EH (cell line): ENCODE results near the gene NFIA.
"Not testable (repeated sequence)": the region's sequence is repeated elsewhere in the genome, so short reads cannot be mapped to it uniquely, and the experiment has no call there.

Source experiments
- DNase-seq: peaks from one replicate; pipeline ENCODE4 v3.0.0-alpha.2; 2015; ENCODE audit warnings: low read depth

The NFIA gene

GRCh38 chr1:61102041-61102440, 19.7 kb downstream of the NFIA start:
- no peak for DNase-seq

- DNase-seq: no peak
These were observed 20.3 kb downstream of the NFIA start for GRCh38 chr1:61102621-61103020.

GRCh38 chr1:61104220-61104671, 21.9 kb downstream of the NFIA start:
- no peak for DNase-seq

- DNase-seq: no peak
These were observed 25.3 kb downstream of the NFIA start for GRCh38 chr1:61107638-61108037.

- no peak for DNase-seq
These were observed 26.8 kb downstream of the NFIA start for GRCh38 chr1:61109158-61109557.

- DNase-seq: no peak
These were observed 27.5 kb downstream of the NFIA start for GRCh38 chr1:61109910-61110309.

GRCh38 chr1:61110554-61110953, 28.2 kb downstream of the NFIA start:
- DNase-seq: no peak

- no peak for DNase-seq
These were observed 29.0 kb downstream of the NFIA start for GRCh38 chr1:61111084-61112004.

GRCh38 chr1:61114178-61114870, 32.0 kb downstream of the NFIA start:
- DNase-seq: no peak

GRCh38 chr1:61115436-61115835, 33.1 kb downstream of the NFIA start:
- no peak for DNase-seq

GRCh38 chr1:61116421-61116820, 34.1 kb downstream of the NFIA start:
- DNase-seq: no peak

GRCh38 chr1:61117283-61117682, 34.9 kb downstream of the NFIA start:
- DNase-seq: no peak

GRCh38 chr1:61119085-61119484, 36.7 kb downstream of the NFIA start:
- no peak for DNase-seq

- DNase-seq: no peak
These were observed 38.0 kb downstream of the NFIA start for GRCh38 chr1:61120246-61120840.

GRCh38 chr1:61120998-61121397, 38.6 kb downstream of the NFIA start:
- DNase-seq: no peak

GRCh38 chr1:61121631-61122030, 39.3 kb downstream of the NFIA start:
- DNase-seq: no peak

GRCh38 chr1:61122389-61122788, 40.0 kb downstream of the NFIA start:
- DNase-seq: no peak

GRCh38 chr1:61123326-61123725, 41.0 kb downstream of the NFIA start:
- no peak for DNase-seq

GRCh38 chr1:61124078-61124477, 41.7 kb downstream of the NFIA start:
- DNase-seq: no peak

GRCh38 chr1:61124696-61125095, 42.3 kb downstream of the NFIA start:
- no peak for DNase-seq

- no peak for DNase-seq
These were observed 42.9 kb downstream of the NFIA start for GRCh38 chr1:61125263-61125662.

- DNase-seq: no peak
These were observed 43.5 kb downstream of the NFIA start for GRCh38 chr1:61125895-61126294.

- DNase-seq: not testable (repeated sequence)
These were observed 44.5 kb downstream of the NFIA start for GRCh38 chr1:61126843-61127242.
